Caco-2 (cell line): ENCODE results near the gene CBFB. TPM values are rescaled to one million over a fixed set of nuclear protein-coding genes. Genes with fewer than 3 reads are reported as not detected.

Source experiments
- BruUV-seq: library from RNA; stranded (reverse); fragments of 400-500 nt; replicated peaks from 2 replicates; lab custom pipeline; 2021; lab: Mats Ljungman, UMichigan
- CTCF ChIA-PET: fragments of 300-600 bp; sonication (Branson Sonifier 250); formaldehyde crosslinking; loops from one replicate; lab custom pipeline; 2022; ENCODE audit warnings: antibody characterized with exemption; lab: Charles Lee
- POLR2A ChIA-PET: fragments of 300-600 bp; sonication (Branson Sonifier 250); formaldehyde crosslinking; loops from one replicate; lab custom pipeline; 2022; ENCODE audit warnings: antibody characterized with exemption; lab: Charles Lee
- DNase-seq, 2 experiments: peaks; one replicate each; pipeline versions ENCODE4 v3.0.0 to v3.0.0-alpha.2; 2020 to 2022
- H3K27me3 ChIP-seq: replicated peaks from 2 replicates; pipeline ENCODE4 v1.6.0; 2011; ENCODE audit warnings: low read length; ENCODE audit not compliant: control insufficient read depth, insufficient read depth
- H3K36me3 ChIP-seq: 2 replicates; pipeline ENCODE4 v1.5.1; 2011; ENCODE audit warnings: low read length; ENCODE audit not compliant: control insufficient read depth, insufficient read depth
- H3K4me1 ChIP-seq: fragments of 250-450 bp; sonication (Bioruptor Pico); 2 replicates; pipeline ENCODE4 v1.5.1; 2020; ENCODE audit warnings: mild to moderate bottlenecking
- H3K4me3 ChIP-seq: 2 replicates; pipeline ENCODE4 v1.5.1; 2011; ENCODE audit warnings: low read depth, mild to moderate bottlenecking, control low read depth, low read length
- H3K9me3 ChIP-seq: fragments of 250-450 bp; sonication (Bioruptor Pico); 2 replicates; pipeline ENCODE4 v1.5.1; 2020; ENCODE audit warnings: mild to moderate bottlenecking, moderate library complexity
- H3K27ac Mint-ChIP-seq: one replicate; pipeline ENCODE4 v1.8.0; 2022; ENCODE audit warnings: mixed read lengths; ENCODE audit not compliant: unreplicated experiment
- H3K27me3 Mint-ChIP-seq: one replicate; pipeline ENCODE4 v1.8.0; 2022; ENCODE audit warnings: mixed read lengths; ENCODE audit not compliant: insufficient read depth, unreplicated experiment
- H3K36me3 Mint-ChIP-seq: one replicate; pipeline ENCODE4 v1.8.0; 2022; ENCODE audit warnings: mild to moderate bottlenecking, mixed read lengths; ENCODE audit not compliant: insufficient read depth, unreplicated experiment
- H3K4me1 Mint-ChIP-seq: one replicate; pipeline ENCODE4 v1.8.0; 2022; ENCODE audit warnings: low read depth, mixed read lengths; ENCODE audit not compliant: unreplicated experiment
- H3K4me3 Mint-ChIP-seq: one replicate; pipeline ENCODE4 v1.8.0; 2022; ENCODE audit warnings: mild to moderate bottlenecking, moderate library complexity, mixed read lengths; ENCODE audit not compliant: unreplicated experiment
- H3K9me3 Mint-ChIP-seq: one replicate; pipeline ENCODE4 v1.8.0; 2022; ENCODE audit warnings: mixed read lengths; ENCODE audit not compliant: unreplicated experiment
- intact Hi-C: fragments of 100-400 bp; cut with micrococcal nuclease; formaldehyde crosslinking; loops from one replicate; pipeline ENCODE4 v1.10.0; 2022; ENCODE audit not compliant: unreplicated experiment
- total RNA-seq: library from RNA; stranded (reverse); gene quantifications from 2 replicates; pipeline ENCODE4 v1.2.3, GENCODE V29; 2022
- TF ChIP-seq, protein P1 (sequence below), 2 experiments: fragments of 200-600 bp in 1 of 2; IDR thresholded peaks; 1 replicate in 1 of 2; 2 replicates in 1 of 2; pipeline versions ENCODE4 v1.5.1 to v1.8.0; 2011 to 2022; ENCODE audit warnings: antibody characterized with exemption in 1 of 2, control low read depth in 1 of 2, inconsistent platforms in 1 of 2, low read depth in 1 of 2, low read length in 1 of 2, mild to moderate bottlenecking in 1 of 2, moderate library complexity in 1 of 2; ENCODE audit not compliant: insufficient read depth in 1 of 2, severe bottlenecking in 1 of 2, unreplicated experiment in 1 of 2

Gene CBFB
- total RNA-seq, 1 experiment from 2014 or later: 102 TPM

GRCh38 chr16:67146523-67147357 is 117.8 kb downstream of the CBFB start:
- CTCF ChIA-PET: no interaction called here
- no peaks in the 10 kb centered on the region; the same call in none of the 2 replicates for H3K4me1 ChIP-seq
- H3K9me3 ChIP-seq: no peaks in the 10 kb centered on the region
- BruUV-seq: no TSS peak
- POLR2A ChIA-PET: no interaction called here
- Mint-ChIP-seq H3K4me1 (no peaks in the 10 kb centered on the region), H3K9me3 (no peaks in the 10 kb centered on the region), H3K4me3 (no peak overlapping the region), H3K36me3 (peaks cover 76% of the 10 kb centered on the region), H3K27ac (no peak overlapping the region), H3K27me3 (no peaks in the 10 kb centered on the region)
- intact Hi-C loops: no loop called here
- DNase-seq: no peak
- TF ChIP-seq, protein P1, sequence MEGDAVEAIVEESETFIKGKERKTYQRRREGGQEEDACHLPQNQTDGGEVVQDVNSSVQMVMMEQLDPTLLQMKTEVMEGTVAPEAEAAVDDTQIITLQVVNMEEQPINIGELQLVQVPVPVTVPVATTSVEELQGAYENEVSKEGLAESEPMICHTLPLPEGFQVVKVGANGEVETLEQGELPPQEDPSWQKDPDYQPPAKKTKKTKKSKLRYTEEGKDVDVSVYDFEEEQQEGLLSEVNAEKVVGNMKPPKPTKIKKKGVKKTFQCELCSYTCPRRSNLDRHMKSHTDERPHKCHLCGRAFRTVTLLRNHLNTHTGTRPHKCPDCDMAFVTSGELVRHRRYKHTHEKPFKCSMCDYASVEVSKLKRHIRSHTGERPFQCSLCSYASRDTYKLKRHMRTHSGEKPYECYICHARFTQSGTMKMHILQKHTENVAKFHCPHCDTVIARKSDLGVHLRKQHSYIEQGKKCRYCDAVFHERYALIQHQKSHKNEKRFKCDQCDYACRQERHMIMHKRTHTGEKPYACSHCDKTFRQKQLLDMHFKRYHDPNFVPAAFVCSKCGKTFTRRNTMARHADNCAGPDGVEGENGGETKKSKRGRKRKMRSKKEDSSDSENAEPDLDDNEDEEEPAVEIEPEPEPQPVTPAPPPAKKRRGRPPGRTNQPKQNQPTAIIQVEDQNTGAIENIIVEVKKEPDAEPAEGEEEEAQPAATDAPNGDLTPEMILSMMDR (IDR thresholded peaks at IDR 0.05; ENCODE audit: insufficient read depth in 1 of 2, low read depth in 1 of 2, low read length in 1 of 2, severe bottlenecking in 1 of 2, unreplicated experiment in 1 of 2): no peak
- H3K36me3 ChIP-seq: peaks cover 4% of the 10 kb centered on the region
- H3K27me3 ChIP-seq: no peaks in the 10 kb centered on the region
- no peak overlapping the region for H3K4me3 ChIP-seq

GRCh38 chr16:67147437-67148140 is 118.6 kb downstream of the CBFB start:
- ChIA-PET POLR2A (no interaction called here), CTCF (no interaction called here)
- no peaks in the 10 kb centered on the region for H3K4me1 Mint-ChIP-seq
- TF ChIP-seq, protein P1 (IDR thresholded peaks at IDR 0.05; ENCODE audit: insufficient read depth in 1 of 2, low read depth in 1 of 2, low read length in 1 of 2, severe bottlenecking in 1 of 2, unreplicated experiment in 1 of 2): no peak
- peaks cover 68% of the 10 kb centered on the region for H3K36me3 Mint-ChIP-seq
- H3K9me3 Mint-ChIP-seq: no peaks in the 10 kb centered on the region
- peaks cover 4% of the 10 kb centered on the region; the same call in 1 of the 2 replicates for H3K36me3 ChIP-seq
- no peak for DNase-seq
- H3K4me1 ChIP-seq: no peaks in the 10 kb centered on the region; the same call in none of the 2 replicates
- no peaks in the 10 kb centered on the region for H3K27me3 Mint-ChIP-seq
- no peaks in the 10 kb centered on the region for H3K9me3 ChIP-seq
- BruUV-seq: TSS peak; percentile 36
- no peak overlapping the region for H3K4me3 ChIP-seq
- no peak overlapping the region for H3K4me3 Mint-ChIP-seq
- intact Hi-C loops: no loop called here
- H3K27me3 ChIP-seq: no peaks in the 10 kb centered on the region
- H3K27ac Mint-ChIP-seq: no peak overlapping the region

DNA sequence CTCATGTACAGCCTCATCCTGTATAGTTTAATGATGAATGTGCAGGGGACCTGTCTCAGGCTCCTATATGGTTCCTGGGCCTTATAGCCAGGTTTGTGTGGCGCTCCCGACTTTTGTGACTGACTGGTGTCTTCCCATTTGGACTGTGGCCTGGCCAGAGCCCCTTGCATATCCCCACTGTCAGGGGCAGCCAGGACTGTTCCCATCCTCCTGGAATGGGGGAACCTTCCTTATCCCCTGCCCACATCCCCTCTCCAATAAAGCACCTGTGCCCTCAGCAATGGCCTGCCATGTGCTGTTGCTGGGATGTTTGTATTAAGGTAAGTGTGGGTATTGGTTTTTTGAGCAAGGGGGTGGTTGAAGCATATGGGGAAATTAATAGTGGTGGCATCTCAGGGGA is 119.3 kb downstream of the CBFB start:
- Histone ChIP-seq H3K27me3 (no peaks in the 10 kb centered on the region), H3K4me3 (no peak overlapping the region), H3K4me1 (no peaks in the 10 kb centered on the region; the same call in none of the 2 replicates), H3K9me3 (no peaks in the 10 kb centered on the region), H3K36me3 (peaks cover 4% of the 10 kb centered on the region; the same call in 1 of the 2 replicates)
- Mint-ChIP-seq H3K36me3 (peaks cover 61% of the 10 kb centered on the region), H3K4me3 (no peak overlapping the region), H3K9me3 (no peaks in the 10 kb centered on the region), H3K27me3 (no peaks in the 10 kb centered on the region), H3K4me1 (no peaks in the 10 kb centered on the region), H3K27ac (no peak overlapping the region)
- BruUV-seq: TSS peak; percentile 34
- no peak for DNase-seq
- ChIA-PET CTCF (interaction anchor here (0.6 kb wide), 1 partner anchor 107 kb away, joined by 6 read pairs; no protein-coding TSS in a partner anchor), POLR2A (no interaction called here)
- intact Hi-C loops: no loop called here
- TF ChIP-seq, protein P1 (IDR thresholded peaks at IDR 0.05; ENCODE audit: insufficient read depth in 1 of 2, low read depth in 1 of 2, low read length in 1 of 2, severe bottlenecking in 1 of 2, unreplicated experiment in 1 of 2): no peak
